GM21737 (cell line): Measurements from ENCODE around the gene NID2.

ENCODE experiments used
- ATAC-seq: cut with Tn5 transposase; IDR thresholded peaks from one replicate; pipeline ENCODE4 v1.9.1; 2021; ENCODE audit warnings: mild to moderate bottlenecking, moderate library complexity; ENCODE audit not compliant: unreplicated experiment

Gene NID2

DNA sequence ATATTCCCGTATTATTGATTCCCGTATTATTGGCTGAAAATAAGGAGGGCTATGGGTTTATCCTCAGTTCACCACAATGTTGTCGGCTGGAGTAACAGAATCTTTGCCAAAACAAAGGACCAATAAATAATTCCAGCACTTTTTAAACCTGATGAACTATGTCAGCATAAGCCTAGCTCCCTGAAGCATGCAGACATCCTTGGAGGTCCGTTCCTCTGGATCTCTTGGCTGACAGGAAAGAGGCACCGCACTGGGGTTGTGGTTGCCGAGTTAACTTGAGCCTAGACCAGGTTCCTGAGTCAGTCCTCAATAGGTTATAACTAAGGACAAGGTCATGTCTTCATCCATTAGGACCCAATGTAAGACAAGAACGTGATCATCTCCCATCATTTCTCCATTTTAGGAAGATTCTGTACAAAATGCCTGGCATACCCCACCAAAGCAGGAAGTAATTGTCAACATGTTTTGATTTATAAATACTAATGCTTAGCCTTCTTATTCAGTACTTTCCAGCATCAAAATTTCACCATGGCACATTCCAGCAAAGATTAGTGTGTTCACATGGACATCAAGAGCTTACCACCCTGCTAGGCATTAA is 36.6 kb downstream of the NID2 start:
- ATAC-seq: no peak

DNA sequence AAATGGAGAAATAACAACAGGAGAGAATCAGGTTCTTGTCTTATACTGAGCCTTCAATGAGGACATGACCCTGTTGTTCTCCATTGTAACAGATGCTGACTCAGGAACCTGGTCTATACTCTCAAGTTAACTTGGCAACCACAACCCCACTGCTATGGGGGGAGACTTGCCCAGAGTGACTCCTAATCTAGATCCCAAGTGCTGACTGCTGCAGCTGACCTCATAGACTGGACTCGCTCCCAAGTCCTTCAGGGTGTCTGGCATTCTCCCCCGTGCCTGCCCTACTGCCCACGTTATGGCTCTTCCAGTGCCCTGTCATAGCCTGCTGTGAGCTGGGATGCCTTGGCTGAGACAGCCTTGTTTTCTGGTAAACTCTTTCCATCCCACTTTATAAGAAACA is 37.1 kb downstream of the NID2 start:
- no peak for ATAC-seq

DNA sequence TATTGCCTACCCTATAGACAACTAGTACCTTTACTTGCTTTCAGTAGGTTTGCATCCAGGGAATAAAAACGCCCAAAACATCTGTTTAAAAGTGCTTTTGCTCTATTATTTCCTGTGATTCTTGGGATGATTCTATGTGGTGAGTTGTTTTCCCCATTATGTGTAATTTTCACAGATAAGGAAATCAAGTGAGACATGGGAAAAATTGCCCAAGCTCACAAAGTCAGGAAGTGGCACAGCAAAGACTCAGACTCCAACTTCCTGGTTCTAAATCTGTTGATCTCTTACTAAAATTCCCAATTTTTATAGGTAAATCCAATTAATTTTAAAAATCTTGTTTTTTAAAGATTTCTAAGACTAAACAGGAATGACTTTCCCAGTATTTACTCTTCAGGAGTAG is 39.0 kb downstream of the NID2 start:
- ATAC-seq: no peak

DNA sequence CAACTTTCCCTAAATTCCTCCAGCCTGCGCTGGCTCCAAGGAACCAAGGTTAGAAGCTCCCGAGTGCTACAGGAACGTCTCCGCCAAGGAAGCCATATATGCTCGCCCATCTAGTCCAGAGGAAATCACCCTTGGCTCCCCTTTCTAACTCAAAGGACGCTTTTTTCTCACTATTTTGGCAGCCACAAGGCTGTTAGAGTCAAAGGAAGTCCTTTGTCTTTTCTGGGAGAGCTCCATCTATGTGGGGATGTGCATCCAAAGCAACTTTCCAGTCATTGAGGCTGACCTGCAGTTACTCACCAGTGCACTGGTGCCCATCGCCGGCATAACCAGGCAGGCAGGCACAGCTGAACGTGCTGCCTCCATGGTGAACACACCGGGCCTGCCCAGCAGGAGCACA is 42.0 kb downstream of the NID2 start:
- ATAC-seq: no peak

DNA sequence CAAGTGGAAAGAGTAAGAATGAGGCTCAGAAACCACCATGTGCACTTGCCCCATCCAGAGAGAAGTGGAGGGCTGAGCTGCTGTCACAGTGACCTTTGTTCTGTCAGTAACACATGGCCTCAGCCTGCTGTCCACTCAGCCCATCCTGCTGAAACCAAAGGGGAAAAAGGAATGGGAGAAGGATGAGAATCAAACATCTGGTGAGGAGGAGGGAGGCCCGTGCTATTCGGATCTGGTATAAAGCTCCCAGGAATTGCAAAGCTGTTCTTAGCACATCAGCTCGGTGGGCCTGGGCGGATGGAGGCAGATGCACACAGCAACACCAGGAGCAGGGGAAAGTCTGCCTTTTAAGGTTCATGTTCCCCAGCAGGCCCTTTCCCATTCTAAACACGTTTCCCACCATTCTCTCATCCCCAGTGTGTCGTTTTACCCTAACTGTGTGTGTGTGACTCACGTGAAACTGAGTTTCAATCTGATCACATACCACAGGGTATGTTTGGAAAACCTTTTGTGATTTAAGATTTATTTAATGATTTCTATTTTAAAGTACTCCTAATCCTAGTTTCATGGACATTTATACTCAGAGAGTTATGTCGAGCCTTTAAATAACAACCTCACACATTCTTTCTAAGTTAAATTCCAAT is 42.7 kb downstream of the NID2 start:
- ATAC-seq: no peak

DNA sequence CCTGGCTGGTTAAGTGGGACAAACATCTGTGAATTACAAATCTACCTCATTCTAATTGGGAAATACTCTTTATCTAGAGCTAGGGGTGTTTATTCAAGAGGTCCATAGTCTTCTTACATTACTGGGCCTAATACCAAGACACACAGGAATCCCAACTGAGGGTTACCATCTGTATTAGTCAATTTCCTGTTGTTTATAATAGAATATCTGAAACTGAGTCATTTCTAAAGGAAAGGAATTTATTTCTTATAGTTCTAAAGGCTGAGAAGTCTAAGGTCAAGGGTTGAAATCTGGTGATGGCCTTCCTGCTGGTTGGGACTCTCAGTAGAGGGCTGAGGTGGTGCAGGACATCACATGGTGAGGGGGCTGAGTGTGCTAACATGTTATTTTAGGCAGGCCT is 43.5 kb downstream of the NID2 start:
- ATAC-seq: no peak

DNA sequence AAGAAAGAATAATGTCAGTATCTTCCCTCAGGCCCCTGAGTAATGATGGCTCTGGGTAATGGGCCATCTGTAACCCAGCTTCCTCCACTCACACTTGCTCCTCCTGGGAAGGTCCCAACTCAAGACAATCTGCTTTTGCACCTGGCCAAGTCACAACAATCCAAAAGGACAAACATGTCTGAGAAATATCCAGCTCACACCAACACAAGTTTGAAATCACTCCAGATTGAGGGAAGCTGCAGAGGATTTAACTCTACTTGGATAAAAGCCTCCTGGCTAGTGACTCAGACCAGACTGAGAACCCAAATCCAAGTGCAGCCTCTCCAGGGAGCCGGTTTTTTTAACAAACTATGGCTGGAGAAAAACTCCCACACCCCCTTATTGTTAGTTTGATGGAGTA is 45.3 kb downstream of the NID2 start:
- no peak for ATAC-seq

DNA sequence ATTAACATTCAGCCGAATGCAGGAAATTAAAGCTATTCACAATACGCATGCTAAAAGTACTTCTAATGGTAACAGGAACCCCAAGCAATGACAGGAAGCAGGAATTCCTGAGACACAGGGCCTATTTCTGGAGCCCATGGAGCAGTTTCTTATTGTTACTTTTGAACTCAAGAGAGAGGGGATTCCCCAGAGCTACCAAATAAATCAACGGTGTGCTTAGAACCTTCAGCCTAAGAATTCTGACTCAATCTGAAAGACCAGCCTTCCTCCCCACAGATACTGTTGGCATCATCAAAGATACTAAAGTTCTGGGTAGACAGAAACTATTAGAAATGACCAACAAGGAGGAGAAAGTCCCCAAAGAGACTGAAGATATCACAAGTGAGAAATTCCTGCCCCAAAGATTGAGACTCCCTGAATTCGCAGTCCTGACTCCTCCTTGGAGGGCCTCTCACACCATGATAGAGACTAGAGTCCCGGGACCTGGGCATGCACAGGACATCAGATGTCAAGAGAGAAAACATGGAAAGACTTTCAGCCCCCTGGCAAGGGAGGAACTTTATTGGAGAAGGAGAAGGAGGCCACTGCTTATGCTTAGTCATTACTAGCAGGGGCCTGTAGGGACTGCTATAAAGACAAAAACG is 46.8 kb downstream of the NID2 start:
- ATAC-seq: peak; percentile 72

DNA sequence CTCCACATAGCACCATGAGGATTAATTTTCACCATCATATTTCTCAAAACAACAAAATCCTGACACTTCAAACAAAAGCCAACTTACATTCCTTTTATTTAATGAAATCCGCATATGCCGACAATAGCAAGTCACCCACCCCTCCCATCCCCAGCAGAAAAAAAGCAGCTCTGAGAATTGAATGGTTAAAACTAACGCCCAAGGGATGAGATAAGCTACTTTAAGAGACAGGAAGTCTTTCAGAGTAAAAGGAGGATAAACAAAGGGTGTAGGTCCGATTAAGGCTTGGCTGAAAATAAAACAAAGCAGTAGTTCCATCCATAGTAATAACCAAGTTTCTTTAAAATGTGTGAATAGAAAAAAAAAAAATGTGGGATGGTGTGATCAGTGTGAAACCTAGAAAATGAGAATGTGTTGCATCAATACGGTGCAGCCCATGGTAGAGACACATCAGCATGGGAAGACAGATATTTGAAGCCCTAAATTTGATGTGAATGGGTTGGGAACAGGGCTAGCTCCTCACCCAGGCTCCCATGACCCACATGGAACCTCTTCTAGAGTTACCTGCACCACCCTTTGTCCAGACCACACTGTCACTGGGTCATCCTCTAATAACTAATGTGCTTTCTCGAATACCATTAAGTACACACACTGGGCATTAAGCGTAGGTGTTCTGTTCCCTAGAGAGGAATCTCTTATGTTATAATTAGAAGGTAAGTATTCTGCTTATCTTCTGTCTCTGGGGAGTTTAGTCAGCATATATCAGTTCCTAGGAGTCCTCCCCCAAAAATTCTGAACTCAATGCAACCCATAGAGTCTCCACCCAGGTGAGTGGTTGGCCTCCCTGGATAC is 47.8 kb downstream of the NID2 start:
- ATAC-seq: no peak

DNA sequence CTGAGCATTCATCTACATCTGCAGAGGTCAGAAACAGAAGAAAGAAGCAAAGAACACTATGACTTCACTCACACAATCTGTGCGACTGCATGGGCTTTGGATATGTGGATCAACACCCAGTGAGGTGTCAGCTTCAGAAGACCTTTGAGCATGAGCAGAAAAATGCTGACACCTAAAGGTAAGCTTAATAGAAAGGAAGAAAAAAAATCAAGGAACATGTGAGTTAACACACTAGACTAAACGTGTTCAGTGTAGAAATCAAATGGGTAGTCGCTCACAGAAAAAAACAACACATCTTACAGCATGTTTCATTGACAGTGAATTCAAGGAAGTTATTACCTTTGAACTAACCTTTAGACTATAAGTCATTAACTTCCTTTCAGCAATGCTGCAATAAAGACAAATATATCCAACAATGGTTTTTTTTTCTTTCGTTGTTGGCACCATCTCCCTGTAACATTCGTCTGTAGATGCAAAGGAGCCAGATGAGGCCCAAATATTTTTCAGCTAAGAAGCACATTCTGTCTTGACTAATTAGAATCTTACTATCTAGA is 48.6 kb downstream of the NID2 start:
- ATAC-seq: no peak

DNA sequence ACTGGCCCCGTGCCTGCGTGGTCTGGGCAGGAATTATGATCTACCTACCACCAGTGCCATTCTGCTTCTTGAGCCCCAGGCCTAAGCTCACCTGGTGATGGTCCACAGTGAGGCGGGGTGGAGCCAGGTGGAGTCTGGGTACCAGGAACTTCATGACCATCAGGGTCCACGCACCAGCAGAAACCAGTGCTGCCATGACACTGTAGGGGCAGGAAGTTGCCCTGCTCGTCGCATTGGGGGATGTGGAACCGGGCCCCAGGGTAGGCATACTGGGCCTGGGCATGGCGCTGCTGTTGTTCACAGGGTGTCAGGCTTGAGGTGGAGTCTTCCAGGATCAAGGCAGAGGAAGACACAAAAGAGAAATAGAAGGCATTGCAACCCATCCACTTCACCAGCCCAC is 49.9 kb downstream of the NID2 start:
- ATAC-seq: no peak

DNA sequence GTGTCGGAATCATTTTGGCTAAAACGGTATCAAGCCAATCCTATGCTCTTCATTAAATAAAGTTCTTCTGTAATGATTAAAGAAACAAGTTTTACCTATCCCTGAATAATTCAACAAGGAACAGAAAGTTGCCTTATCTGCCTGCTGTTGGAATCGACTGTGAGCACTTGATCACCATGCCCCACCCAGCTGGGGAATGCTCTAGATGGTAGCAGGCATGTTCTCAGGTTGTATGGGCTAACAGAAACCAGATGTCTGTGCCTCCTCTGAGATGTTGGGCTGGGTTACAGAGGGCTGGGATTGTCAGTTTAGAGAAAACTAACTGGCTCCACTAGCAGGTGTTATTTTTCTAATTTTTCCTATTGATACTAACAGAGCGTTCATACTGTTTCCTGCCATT is 50.6 kb downstream of the NID2 start:
- no peak for ATAC-seq

DNA sequence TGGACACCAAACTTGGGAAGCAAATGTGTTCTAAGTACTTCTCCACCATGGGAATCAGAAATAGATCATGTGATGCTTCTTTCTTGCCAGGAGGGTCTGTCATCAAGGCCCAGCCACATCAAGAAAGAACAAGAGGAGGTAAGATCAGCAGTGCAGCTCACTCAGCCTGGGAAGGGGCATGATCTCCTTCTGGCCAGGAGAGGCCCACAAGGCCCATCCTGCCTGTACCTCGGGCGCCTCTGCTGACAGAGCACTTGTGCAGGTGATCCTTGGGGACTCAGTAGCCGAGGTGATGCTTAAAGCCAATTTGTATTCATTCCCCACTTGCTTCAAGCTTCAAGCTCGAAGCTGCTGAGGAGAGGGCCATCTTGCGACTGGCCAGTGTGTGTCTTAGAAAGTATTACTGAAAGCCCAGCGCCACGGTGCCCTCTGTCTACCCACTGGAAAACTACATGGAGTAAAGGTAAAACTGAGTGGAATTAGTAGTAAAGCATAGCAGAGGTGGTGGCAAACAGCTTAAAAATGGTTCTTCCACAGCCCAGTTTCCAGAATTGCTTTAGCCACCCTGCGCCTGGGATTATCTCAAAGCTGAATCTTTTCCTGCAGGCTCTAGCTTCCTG is 53.3 kb downstream of the NID2 start:
- ATAC-seq: no peak

DNA sequence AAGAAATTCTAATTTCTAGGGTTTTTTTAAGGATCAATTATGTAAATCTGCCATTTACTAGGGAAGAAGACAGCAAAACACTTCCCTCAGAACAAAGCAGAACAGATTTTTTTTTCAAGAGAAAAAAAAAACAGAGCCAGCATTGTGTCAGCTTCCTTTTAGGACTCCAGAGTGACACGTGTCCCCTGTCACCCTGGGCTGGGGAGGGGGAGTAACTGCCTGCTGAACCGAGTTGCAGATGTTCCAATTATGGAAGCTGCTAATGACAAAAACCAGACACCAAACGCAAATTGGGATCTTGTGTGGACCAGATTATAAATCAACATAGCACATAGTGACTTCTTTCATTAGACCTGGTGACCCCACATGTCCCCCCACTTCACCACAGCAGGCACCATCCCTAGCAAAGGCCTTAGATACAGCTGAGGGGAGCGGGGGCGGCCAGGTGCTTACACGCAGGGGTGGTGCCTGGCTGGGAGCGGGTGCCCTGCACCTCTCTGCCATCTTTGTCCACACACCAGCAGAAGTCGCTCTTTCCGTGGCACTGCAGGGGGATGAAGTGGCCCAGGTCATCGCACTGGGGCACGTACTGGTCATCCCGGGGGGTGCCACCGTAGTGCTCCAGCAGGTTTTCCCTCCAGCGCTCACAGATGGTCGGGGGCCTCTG is 54.1 kb downstream of the NID2 start:
- ATAC-seq: no peak

DNA sequence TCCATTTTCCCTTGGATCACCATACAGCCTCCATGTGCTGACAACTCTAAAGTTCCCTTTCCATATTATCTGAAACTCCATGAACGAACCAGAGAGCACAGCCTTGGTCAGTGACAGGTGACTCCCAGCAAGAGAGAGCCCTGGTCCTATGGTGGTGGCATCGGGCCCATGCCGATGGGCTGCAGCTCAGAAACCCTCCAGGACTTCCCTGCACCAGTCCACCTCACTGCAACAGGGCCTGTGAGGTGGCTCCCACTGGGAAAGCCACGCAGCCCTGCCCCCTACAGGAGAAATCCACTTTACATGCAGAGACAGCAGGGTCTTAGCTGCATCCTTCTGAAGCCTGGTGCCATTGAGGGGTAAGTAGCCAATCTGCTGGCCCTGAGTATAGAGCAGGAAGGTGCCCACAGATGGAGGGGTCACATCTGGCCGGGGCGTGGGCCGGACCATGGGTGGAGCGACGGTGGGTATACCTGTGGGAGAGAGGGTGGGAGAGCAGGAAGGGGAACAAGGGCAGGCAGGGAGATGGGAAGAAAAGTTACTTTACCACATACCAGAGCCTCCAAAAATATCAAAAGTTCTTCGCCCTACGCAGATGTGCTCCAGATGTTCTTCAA is 54.8 kb downstream of the NID2 start:
- no peak for ATAC-seq

DNA sequence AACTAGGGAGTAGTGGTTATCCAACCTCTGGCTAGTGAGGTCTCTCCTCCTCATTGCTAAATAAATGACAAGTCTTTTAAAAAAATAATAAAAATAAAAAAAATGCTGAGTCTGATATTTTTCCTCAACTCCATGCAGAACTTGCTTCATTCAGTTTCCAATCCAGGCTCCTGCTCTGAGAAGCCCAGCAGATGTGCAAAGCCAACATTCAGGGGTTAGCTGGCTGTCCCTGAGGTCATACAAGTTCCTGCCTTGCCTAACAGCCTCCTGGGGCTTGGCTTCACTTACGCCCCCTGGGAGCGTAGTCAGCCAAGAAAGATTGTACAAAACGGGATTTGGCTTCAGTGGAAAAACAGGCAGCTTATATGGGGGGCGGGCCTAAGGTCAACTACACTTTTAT is 56.2 kb downstream of the NID2 start:
- ATAC-seq: no peak

DNA sequence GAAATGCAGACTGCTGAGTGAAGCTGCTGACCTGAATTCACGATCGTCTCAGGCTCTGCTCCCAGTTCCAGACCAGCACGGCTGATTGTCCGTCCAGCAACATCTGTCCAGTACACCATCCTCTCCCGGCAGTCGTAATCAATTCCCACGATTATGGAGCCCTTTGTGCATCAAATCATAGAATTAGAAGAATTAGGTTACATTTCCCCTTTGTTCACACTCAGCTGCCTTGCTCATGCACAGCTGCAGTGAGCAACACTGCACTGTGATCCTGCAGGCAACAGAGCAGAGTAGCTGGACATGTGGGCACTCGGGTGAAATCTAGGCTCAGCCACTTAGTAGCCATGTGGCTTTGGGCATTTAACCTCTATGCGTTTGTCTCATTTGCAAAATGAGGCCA is 57.3 kb downstream of the NID2 start:
- ATAC-seq: no peak

DNA sequence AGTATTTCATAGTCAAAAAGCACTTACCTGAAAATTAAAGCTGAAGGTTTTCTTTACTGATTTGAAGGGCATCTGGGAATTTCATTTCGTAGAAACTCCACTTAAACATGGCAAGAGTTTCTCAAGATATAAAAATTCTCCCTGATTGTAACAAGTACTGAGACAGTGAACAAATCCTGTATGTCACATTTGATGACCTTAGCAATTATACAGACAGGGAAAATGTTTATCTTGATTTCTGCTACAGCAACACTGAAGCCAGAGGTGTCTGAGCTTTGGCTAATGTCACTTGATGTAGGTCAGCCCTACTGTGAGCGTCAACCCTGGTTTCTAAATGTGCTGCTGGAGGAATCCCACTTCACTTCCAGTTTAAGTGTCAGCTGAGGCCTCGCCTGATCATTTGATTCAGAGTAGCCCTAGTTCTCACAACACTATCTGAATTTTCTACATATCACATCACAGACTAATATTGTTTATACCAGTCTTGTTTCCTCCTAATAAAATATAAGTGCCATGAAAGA is 58.6 kb downstream of the NID2 start:
- ATAC-seq: no peak

DNA sequence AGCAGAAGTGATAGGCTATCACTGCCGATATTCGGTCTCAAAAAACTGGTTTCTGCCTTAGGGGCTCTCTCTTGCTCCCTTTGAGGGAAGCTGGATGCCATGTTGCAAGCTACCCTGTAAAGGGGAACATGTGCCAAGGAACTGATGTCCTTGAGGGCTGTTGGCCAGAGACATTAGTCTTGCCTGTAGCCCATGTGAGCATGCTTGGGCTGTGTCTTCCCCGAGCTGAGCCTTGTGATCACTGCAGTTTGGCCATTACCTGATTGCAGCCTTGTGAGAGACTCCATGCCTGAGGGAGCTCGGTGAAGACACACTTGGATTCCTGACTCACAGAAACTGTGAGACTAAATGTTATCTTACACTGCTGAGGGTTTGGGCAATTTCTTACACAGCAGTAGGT is 60.7 kb downstream of the NID2 start:
- no peak for ATAC-seq

DNA sequence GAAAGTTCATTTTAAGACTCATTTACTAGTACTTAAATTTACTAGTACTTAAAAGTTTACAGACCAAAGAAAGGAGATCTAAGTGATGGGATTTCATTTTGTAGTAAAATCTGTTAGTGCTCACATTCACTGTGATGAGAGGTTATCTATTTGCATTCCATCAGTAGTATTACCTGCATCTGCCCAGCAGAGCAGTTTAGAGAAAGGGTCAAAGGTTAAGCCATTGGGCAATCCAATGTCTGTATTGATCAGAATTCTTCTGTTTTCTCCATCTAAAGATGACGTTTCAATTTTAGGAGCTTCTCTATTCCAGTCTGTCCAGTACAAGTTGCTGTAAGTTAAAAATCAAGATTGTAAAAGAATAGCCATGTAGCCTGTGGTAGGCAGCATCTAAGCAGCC is 61.2 kb downstream of the NID2 start:
- no peak for ATAC-seq
